Measurements from ENCODE around the gene STK4.

DNA sequence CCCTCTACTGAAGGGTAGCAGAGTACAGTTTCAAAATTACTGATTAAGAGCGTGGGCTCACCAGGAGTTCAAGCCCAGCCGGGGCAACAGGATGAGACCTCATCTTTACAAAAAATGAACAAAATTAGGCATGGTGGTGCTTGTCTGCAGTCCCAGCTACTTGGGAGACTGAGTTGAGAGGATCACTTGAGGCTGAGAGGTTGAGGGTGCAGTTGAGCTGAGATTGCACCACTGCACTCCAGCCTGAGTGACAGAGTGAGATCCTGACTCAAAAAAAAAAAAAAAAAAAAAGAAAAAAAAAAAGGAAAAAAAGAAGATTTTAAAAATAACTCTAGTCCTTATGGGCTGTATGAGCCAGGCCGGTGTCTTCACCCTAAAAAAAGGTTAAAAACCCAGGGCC lies 37.7 kb upstream of the STK4 start:
- TF ChIP-seq, protein P1, sequence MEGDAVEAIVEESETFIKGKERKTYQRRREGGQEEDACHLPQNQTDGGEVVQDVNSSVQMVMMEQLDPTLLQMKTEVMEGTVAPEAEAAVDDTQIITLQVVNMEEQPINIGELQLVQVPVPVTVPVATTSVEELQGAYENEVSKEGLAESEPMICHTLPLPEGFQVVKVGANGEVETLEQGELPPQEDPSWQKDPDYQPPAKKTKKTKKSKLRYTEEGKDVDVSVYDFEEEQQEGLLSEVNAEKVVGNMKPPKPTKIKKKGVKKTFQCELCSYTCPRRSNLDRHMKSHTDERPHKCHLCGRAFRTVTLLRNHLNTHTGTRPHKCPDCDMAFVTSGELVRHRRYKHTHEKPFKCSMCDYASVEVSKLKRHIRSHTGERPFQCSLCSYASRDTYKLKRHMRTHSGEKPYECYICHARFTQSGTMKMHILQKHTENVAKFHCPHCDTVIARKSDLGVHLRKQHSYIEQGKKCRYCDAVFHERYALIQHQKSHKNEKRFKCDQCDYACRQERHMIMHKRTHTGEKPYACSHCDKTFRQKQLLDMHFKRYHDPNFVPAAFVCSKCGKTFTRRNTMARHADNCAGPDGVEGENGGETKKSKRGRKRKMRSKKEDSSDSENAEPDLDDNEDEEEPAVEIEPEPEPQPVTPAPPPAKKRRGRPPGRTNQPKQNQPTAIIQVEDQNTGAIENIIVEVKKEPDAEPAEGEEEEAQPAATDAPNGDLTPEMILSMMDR (IDR thresholded peaks at IDR 0.05): no peak
- TF ChIP-seq, protein P2, sequence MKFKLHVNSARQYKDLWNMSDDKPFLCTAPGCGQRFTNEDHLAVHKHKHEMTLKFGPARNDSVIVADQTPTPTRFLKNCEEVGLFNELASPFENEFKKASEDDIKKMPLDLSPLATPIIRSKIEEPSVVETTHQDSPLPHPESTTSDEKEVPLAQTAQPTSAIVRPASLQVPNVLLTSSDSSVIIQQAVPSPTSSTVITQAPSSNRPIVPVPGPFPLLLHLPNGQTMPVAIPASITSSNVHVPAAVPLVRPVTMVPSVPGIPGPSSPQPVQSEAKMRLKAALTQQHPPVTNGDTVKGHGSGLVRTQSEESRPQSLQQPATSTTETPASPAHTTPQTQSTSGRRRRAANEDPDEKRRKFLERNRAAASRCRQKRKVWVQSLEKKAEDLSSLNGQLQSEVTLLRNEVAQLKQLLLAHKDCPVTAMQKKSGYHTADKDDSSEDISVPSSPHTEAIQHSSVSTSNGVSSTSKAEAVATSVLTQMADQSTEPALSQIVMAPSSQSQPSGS (CRISPR knock-in tag; IDR thresholded peaks at IDR 0.05; ENCODE audit: borderline replicate concordance, low read depth): no peak
- TF ChIP-seq NR3C1 (CRISPR knock-in tag; conservative IDR thresholded peaks at IDR 0.05; ENCODE audit: low read depth): no peak
- no peak for TF ChIP-seq CREB1 (CRISPR knock-in tag; IDR thresholded peaks at IDR 0.05)
- no peak for TF ChIP-seq ZNF423 (CRISPR knock-in tag; IDR thresholded peaks at IDR 0.05)
- no peak for TF ChIP-seq ELF4 (CRISPR knock-in tag; IDR thresholded peaks at IDR 0.05; ENCODE audit: low read depth)
- TF ChIP-seq FOXK1 (CRISPR knock-in tag; IDR thresholded peaks at IDR 0.05): no peak
- TF ChIP-seq, protein P3, sequence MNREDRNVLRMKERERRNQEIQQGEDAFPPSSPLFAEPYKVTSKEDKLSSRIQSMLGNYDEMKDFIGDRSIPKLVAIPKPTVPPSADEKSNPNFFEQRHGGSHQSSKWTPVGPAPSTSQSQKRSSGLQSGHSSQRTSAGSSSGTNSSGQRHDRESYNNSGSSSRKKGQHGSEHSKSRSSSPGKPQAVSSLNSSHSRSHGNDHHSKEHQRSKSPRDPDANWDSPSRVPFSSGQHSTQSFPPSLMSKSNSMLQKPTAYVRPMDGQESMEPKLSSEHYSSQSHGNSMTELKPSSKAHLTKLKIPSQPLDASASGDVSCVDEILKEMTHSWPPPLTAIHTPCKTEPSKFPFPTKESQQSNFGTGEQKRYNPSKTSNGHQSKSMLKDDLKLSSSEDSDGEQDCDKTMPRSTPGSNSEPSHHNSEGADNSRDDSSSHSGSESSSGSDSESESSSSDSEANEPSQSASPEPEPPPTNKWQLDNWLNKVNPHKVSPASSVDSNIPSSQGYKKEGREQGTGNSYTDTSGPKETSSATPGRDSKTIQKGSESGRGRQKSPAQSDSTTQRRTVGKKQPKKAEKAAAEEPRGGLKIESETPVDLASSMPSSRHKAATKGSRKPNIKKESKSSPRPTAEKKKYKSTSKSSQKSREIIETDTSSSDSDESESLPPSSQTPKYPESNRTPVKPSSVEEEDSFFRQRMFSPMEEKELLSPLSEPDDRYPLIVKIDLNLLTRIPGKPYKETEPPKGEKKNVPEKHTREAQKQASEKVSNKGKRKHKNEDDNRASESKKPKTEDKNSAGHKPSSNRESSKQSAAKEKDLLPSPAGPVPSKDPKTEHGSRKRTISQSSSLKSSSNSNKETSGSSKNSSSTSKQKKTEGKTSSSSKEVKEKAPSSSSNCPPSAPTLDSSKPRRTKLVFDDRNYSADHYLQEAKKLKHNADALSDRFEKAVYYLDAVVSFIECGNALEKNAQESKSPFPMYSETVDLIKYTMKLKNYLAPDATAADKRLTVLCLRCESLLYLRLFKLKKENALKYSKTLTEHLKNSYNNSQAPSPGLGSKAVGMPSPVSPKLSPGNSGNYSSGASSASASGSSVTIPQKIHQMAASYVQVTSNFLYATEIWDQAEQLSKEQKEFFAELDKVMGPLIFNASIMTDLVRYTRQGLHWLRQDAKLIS (CRISPR knock-in tag; IDR thresholded peaks at IDR 0.05; ENCODE audit: borderline replicate concordance): no peak
- TF ChIP-seq, protein P4, sequence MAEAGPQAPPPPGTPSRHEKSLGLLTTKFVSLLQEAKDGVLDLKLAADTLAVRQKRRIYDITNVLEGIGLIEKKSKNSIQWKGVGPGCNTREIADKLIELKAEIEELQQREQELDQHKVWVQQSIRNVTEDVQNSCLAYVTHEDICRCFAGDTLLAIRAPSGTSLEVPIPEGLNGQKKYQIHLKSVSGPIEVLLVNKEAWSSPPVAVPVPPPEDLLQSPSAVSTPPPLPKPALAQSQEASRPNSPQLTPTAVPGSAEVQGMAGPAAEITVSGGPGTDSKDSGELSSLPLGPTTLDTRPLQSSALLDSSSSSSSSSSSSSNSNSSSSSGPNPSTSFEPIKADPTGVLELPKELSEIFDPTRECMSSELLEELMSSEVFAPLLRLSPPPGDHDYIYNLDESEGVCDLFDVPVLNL (CRISPR knock-in tag; IDR thresholded peaks at IDR 0.05; ENCODE audit: borderline replicate concordance, low read depth): no peak
- TF ChIP-seq NR2C2 (CRISPR knock-in tag; IDR thresholded peaks at IDR 0.05): no peak
- TF ChIP-seq, protein P5, sequence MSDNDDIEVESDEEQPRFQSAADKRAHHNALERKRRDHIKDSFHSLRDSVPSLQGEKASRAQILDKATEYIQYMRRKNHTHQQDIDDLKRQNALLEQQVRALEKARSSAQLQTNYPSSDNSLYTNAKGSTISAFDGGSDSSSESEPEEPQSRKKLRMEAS (CRISPR knock-in tag; IDR thresholded peaks at IDR 0.05): no peak
- no peak for TF ChIP-seq FOXP1 (CRISPR knock-in tag; IDR thresholded peaks at IDR 0.05; ENCODE audit: borderline replicate concordance)
- TF ChIP-seq CREM (CRISPR knock-in tag; IDR thresholded peaks at IDR 0.05): no peak
